ENCODE data around the gene TFIP11. TPM values are rescaled to one million over a fixed set of nuclear protein-coding genes. Genes with fewer than 3 reads are reported as not detected.

Gene TFIP11
- total and polyA plus RNA-seq, 4 donors = 14.3 to 31.7 (median 24.6) TPM

GRCh38 chr22:26462641-26463040 is 49.6 kb downstream of the TFIP11 start (continued):
- TF ChIP-seq, protein P1, sequence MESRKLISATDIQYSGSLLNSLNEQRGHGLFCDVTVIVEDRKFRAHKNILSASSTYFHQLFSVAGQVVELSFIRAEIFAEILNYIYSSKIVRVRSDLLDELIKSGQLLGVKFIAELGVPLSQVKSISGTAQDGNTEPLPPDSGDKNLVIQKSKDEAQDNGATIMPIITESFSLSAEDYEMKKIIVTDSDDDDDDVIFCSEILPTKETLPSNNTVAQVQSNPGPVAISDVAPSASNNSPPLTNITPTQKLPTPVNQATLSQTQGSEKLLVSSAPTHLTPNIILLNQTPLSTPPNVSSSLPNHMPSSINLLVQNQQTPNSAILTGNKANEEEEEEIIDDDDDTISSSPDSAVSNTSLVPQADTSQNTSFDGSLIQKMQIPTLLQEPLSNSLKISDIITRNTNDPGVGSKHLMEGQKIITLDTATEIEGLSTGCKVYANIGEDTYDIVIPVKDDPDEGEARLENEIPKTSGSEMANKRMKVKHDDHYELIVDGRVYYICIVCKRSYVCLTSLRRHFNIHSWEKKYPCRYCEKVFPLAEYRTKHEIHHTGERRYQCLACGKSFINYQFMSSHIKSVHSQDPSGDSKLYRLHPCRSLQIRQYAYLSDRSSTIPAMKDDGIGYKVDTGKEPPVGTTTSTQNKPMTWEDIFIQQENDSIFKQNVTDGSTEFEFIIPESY (IDR thresholded peaks at IDR 0.05) = no peak

DNA sequence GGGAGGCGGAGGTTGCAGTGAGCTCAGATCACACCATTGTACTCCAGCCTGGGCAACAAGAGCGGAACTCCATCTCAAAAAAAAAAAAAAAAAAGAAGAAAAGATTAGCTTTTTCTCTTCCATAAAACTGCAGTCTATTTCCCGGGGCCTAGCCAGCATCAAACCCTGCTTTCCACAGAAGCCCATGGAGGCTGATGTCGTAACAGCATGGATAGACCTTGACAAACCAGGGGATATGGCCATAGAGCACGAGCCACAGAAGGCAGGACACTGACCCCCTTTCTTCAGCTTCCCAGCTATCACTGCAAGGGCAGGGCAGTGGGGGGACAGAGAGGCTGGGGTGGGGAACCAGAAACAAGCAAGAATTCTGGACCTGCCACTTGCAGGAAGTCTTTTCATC is 50.2 kb downstream of the TFIP11 start:
- no peak overlapping the region for H3K9ac ChIP-seq (ENCODE audit: low read depth in 1 of 2, low read length in 2 of 2)
- H3K27ac ChIP-seq (ENCODE audit: low read depth in 1 of 2, low read length in 2 of 2) = no peak overlapping the region
- peaks cover 15 to 67% (median 37%) of the 10 kb centered on the region in 4 donors for H3K36me3 ChIP-seq (ENCODE audit: control insufficient read depth in 4 of 4, insufficient read depth in 3 of 4, low read depth in 1 of 4, low read length in 3 of 4)
- peaks cover 0 to 9% (median 2%) of the 10 kb centered on the region in 4 donors for H3K4me1 ChIP-seq (ENCODE audit: control insufficient read depth in 4 of 4, insufficient read depth in 4 of 4, low read length in 3 of 4)
- 94% methylated on average over 5 of the region's 5 CpGs for WGBS
- no peaks in the 10 kb centered on the region for H3K27me3 ChIP-seq (ENCODE audit: control insufficient read depth in 4 of 4, insufficient read depth in 4 of 4, low read length in 3 of 4)
- TF ChIP-seq TAF1 (conservative IDR thresholded peaks at IDR 0.05) = no peak
- no peaks in the 10 kb centered on the region for H3K9me3 ChIP-seq (ENCODE audit: control insufficient read depth in 4 of 4, low read length in 3 of 4)
- H3K4me3 ChIP-seq (ENCODE audit: low read depth in 1 of 3, low read length in 3 of 3) = no peak overlapping the region
- DNase-seq (ENCODE audit: low spot score) = no peak

DNA sequence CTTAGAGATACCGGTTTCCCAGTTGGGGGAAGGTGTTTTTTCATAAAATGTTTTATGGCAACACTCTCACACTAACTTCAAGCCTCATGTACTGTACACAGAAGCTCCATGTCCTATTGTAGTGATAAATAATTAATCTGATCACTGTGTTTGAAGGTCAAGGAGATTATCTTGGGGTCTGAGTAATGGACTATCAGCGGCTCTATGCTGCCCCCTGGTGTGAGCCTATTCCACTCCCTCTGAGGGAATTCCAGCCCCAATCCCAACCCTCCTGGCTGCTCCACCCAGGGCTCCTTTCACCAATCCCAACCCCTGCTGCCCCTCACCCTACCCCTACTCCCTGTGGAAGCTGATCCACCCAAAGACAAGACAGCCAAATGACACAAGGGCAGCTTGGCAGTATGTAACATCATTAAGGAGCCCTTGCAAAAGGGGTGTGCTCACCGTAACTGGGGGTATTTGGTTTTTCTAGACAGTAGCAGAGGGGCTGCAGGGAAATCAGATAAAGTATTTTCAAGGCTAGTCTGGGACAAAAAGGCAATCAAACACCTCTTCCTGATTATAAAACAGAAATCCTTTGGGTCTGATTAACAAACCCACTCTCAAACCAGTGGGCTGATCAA is 51.0 kb downstream of the TFIP11 start:
- peaks cover 15 to 67% (median 32%) of the 10 kb centered on the region in 4 donors for H3K36me3 ChIP-seq (ENCODE audit: control insufficient read depth in 4 of 4, insufficient read depth in 3 of 4, low read depth in 1 of 4, low read length in 3 of 4)
- 42% methylated on average over 3 of the region's 3 CpGs for WGBS
- TF ChIP-seq, protein P2, sequence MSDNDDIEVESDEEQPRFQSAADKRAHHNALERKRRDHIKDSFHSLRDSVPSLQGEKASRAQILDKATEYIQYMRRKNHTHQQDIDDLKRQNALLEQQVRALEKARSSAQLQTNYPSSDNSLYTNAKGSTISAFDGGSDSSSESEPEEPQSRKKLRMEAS (IDR thresholded peaks at IDR 0.05) = no peak
- TF ChIP-seq CTCF (IDR thresholded peaks at IDR 0.05; ENCODE audit: low read depth, low read length, missing input control) (peak; percentile 59), RAD21 (IDR thresholded peaks at IDR 0.05) (peak; percentile 68 to 76), HNF4A (conservative IDR thresholded peaks at IDR 0.05) (peak in 1 of 2 donors; percentile 14)
- TF ChIP-seq, protein P1 (IDR thresholded peaks at IDR 0.05) = no peak
- no peak overlapping the region for H3K9ac ChIP-seq (ENCODE audit: low read depth in 1 of 2, low read length in 2 of 2)
- peak; percentile 74 for DNase-seq (ENCODE audit: low spot score)
- no peak overlapping the region for H3K4me3 ChIP-seq (ENCODE audit: low read depth in 1 of 3, low read length in 3 of 3)
- H3K27me3 ChIP-seq (ENCODE audit: control insufficient read depth in 4 of 4, insufficient read depth in 4 of 4, low read length in 3 of 4) = no peaks in the 10 kb centered on the region
- no peaks in the 10 kb centered on the region for H3K9me3 ChIP-seq (ENCODE audit: control insufficient read depth in 4 of 4, low read length in 3 of 4)
- no peak overlapping the region for H3K27ac ChIP-seq (ENCODE audit: low read depth in 1 of 2, low read length in 2 of 2)
- peaks cover 0 to 9% (median 2%) of the 10 kb centered on the region in 4 donors for H3K4me1 ChIP-seq (ENCODE audit: control insufficient read depth in 4 of 4, insufficient read depth in 4 of 4, low read length in 3 of 4)

DNA sequence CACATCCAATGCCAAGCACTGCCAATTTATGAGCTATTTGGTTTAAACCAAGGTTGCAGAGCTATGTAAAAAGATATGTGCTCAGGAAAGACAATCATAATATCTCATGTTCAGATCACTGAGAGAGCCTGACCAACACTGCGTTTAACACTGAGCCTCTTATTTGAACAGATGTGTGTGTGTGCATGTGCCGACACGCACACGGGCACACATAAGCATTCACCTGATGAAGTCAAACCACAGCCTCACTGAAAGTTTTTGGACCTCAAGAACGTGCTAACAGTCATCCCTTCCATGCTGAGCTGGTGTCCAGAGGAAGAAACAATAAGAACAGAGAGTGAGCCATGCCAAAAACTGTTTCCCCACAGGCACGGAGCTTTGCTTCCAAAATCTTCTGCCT is 52.1 kb downstream of the TFIP11 start:
- H3K36me3 ChIP-seq (ENCODE audit: control insufficient read depth in 4 of 4, insufficient read depth in 3 of 4, low read depth in 1 of 4, low read length in 3 of 4) = peaks cover 14 to 59% (median 23%) of the 10 kb centered on the region in 4 donors
- DNase-seq (ENCODE audit: low spot score) = no peak
- no peak for TF ChIP-seq JUND (IDR thresholded peaks at IDR 0.05)
- TF ChIP-seq CTCF (IDR thresholded peaks at IDR 0.05; ENCODE audit: low read depth, low read length, missing input control) = no peak
- TF ChIP-seq FOXA1 (IDR thresholded peaks at IDR 0.05) = no peak
- no peak for TF ChIP-seq RXRA (IDR thresholded peaks at IDR 0.05)
- TF ChIP-seq EGR1 (IDR thresholded peaks at IDR 0.05; ENCODE audit: low read depth in 2 of 2) = no peak
- TF ChIP-seq REST (IDR thresholded peaks at IDR 0.05) = no peak
- TF ChIP-seq SP1 (IDR thresholded peaks at IDR 0.05) = no peak
- no peak for TF ChIP-seq RAD21 (IDR thresholded peaks at IDR 0.05)

More for the DNA sequence above, 52.1 kb downstream of the TFIP11 start:
- Histone ChIP-seq H3K27ac (ENCODE audit: low read depth in 1 of 2, low read length in 2 of 2) (no peak overlapping the region), H3K9me3 (ENCODE audit: control insufficient read depth in 4 of 4, low read length in 3 of 4) (no peaks in the 10 kb centered on the region), H3K4me3 (ENCODE audit: low read depth in 1 of 3, low read length in 3 of 3) (no peak overlapping the region), H3K4me1 (ENCODE audit: control insufficient read depth in 4 of 4, insufficient read depth in 4 of 4, low read length in 3 of 4) (peaks cover 0 to 9% (median 2%) of the 10 kb centered on the region in 4 donors), H3K27me3 (ENCODE audit: control insufficient read depth in 4 of 4, insufficient read depth in 4 of 4, low read length in 3 of 4) (no peaks in the 10 kb centered on the region), H3K9ac (ENCODE audit: low read depth in 1 of 2, low read length in 2 of 2) (no peak overlapping the region)
- 94% methylated on average over 6 of the region's 6 CpGs for WGBS

Data from liver (tissue), 9 donors.